OCI-LY3 (cell line): ENCODE data around the gene TLR6.

ENCODE experiments used
- H2AFZ ChIP-seq: fragments of 200-600, 300-600 bp; shearing (Covaris generic); 2 replicates; pipeline ENCODE4 v1.6.0; 2014; ENCODE audit warnings: antibody characterized with exemption, low read depth, low read length
- H3K27ac ChIP-seq: fragments of 200-600, 300-600 bp; sonication (generic); 2 replicates; pipeline ENCODE4 v1.5.1; 2014; ENCODE audit warnings: mild to moderate bottlenecking, low read length, moderate library complexity, mixed read lengths
- H3K27me3 ChIP-seq: fragments of 200-600, 300-600 bp; sonication (generic); 2 replicates; pipeline ENCODE4 v1.6.1; 2014; ENCODE audit warnings: low read depth, low read length, mixed read lengths
- H3K36me3 ChIP-seq: fragments of 200-600, 300-600 bp; sonication (generic); replicated peaks from 2 replicates; pipeline ENCODE3; 2014; ENCODE audit warnings: low read depth, low read length, mixed read lengths
- H3K4me1 ChIP-seq: fragments of 300-600, 200-600 bp; sonication (generic); 2 replicates; pipeline ENCODE4 v1.6.1; 2014; ENCODE audit warnings: low read length, mixed read lengths
- H3K4me2 ChIP-seq: fragments of 200-600, 300-600 bp; sonication (generic); 2 replicates; pipeline ENCODE4 v1.6.1; 2014; ENCODE audit warnings: low read length, mixed read lengths
- H3K4me3 ChIP-seq: fragments of 300-600, 200-600 bp; sonication (generic); 2 replicates; pipeline ENCODE4 v1.5.1; 2014; ENCODE audit warnings: antibody characterized with exemption, mild to moderate bottlenecking, low read length, moderate library complexity
- H3K79me2 ChIP-seq: fragments of 300-600, 200-600 bp; shearing (Covaris generic); 2 replicates; pipeline ENCODE4 v1.6.1; 2014; ENCODE audit warnings: mild to moderate bottlenecking, low read length, mixed read lengths
- H3K9ac ChIP-seq: fragments of 300-600, 200-600 bp; shearing (Covaris generic); 2 replicates; pipeline ENCODE4 v1.6.0; 2014; ENCODE audit warnings: mild to moderate bottlenecking, low read length, moderate library complexity
- H3K9me3 ChIP-seq: fragments of 200-600, 300-600 bp; shearing (Covaris generic); 2 replicates; pipeline ENCODE4 v1.6.1; 2014; ENCODE audit warnings: low read length, mixed read lengths; ENCODE audit not compliant: insufficient read depth
- H4K20me1 ChIP-seq: fragments of 200-600, 300-600 bp; sonication (generic); 2 replicates; pipeline ENCODE4 v1.6.1; 2016; ENCODE audit warnings: low read length, mixed read lengths; ENCODE audit not compliant: insufficient read depth
- CTCF ChIP-seq: fragments of 200-600, 300-600 bp; sonication (generic); IDR thresholded peaks from 2 replicates; pipeline ENCODE4 v1.5.1; 2014; ENCODE audit warnings: antibody characterized with exemption, low read length, low read depth
- EZH2phosphoT487 ChIP-seq: fragments of 200-600 bp; shearing (Covaris generic); IDR thresholded peaks from 2 replicates; pipeline ENCODE4 v1.6.1; 2018; ENCODE audit warnings: antibody characterized with exemption, mixed run types, low read depth

TLR6 gene

GRCh38 chr4:38896940-38897339 is 40.3 kb upstream of the TLR6 start:
- Histone ChIP-seq H3K36me3 (no peaks in the 10 kb centered on the region), H3K79me2 (no peaks in the 10 kb centered on the region), H3K4me2 (no peak overlapping the region)

GRCh38 chr4:38894322-38894982 is 37.8 kb upstream of the TLR6 start:
- no peaks in the 10 kb centered on the region for H3K9me3 ChIP-seq
- no peaks in the 10 kb centered on the region for H3K36me3 ChIP-seq
- H4K20me1 ChIP-seq: no peaks in the 10 kb centered on the region
- TF ChIP-seq EZH2phosphoT487: no peak
- TF ChIP-seq CTCF: peak; percentile 44
- H3K9ac ChIP-seq: no peak overlapping the region
- no peak overlapping the region for H2AFZ ChIP-seq
- peaks cover 6% of the 10 kb centered on the region for H3K4me1 ChIP-seq
- H3K4me2 ChIP-seq: no peak overlapping the region
- H3K27ac ChIP-seq: no peak overlapping the region
- H3K4me3 ChIP-seq: no peak overlapping the region
- no peaks in the 10 kb centered on the region for H3K79me2 ChIP-seq
- no peaks in the 10 kb centered on the region for H3K27me3 ChIP-seq

More at GRCh38 chr4:38896940-38897339, 40.3 kb upstream of the TLR6 start:
- Histone ChIP-seq H3K9ac (no peak overlapping the region), H3K27me3 (no peaks in the 10 kb centered on the region), H3K9me3 (no peaks in the 10 kb centered on the region), H2AFZ (no peak overlapping the region), H4K20me1 (no peaks in the 10 kb centered on the region), H3K4me3 (no peak overlapping the region), H3K4me1 (no peaks in the 10 kb centered on the region), H3K27ac (no peak overlapping the region)
- TF ChIP-seq CTCF (no peak), EZH2phosphoT487 (no peak)

GRCh38 chr4:38891051-38891983 is 34.7 kb upstream of the TLR6 start:
- H3K4me3 ChIP-seq: no peak overlapping the region
- H2AFZ ChIP-seq: no peak overlapping the region
- TF ChIP-seq EZH2phosphoT487: no peak
- no peak for TF ChIP-seq CTCF
- H3K27me3 ChIP-seq: no peaks in the 10 kb centered on the region
- H3K4me1 ChIP-seq: peaks cover 12% of the 10 kb centered on the region
- H3K9ac ChIP-seq: no peak overlapping the region
- no peak overlapping the region for H3K27ac ChIP-seq
- no peaks in the 10 kb centered on the region for H3K36me3 ChIP-seq
- H4K20me1 ChIP-seq: no peaks in the 10 kb centered on the region
- no peaks in the 10 kb centered on the region for H3K9me3 ChIP-seq
- no peak overlapping the region for H3K4me2 ChIP-seq
- no peaks in the 10 kb centered on the region for H3K79me2 ChIP-seq

GRCh38 chr4:38889143-38889542 is 32.5 kb upstream of the TLR6 start:
- Histone ChIP-seq H4K20me1 (no peaks in the 10 kb centered on the region), H3K9ac (no peak overlapping the region), H3K36me3 (no peaks in the 10 kb centered on the region), H3K4me3 (no peak overlapping the region), H2AFZ (no peak overlapping the region), H3K9me3 (no peaks in the 10 kb centered on the region), H3K79me2 (no peaks in the 10 kb centered on the region), H3K4me1 (peaks cover 12% of the 10 kb centered on the region), H3K27me3 (no peaks in the 10 kb centered on the region), H3K4me2 (peak overlapping the region; percentile 6; the same call in 1 of the 2 replicates), H3K27ac (no peak overlapping the region)
- TF ChIP-seq CTCF: no peak
- TF ChIP-seq EZH2phosphoT487: no peak
